Measurements from ENCODE around the gene C22orf23. TPM values are rescaled to one million over a fixed set of nuclear protein-coding genes. Genes with fewer than 3 reads are reported as not detected.

The C22orf23 gene
- total and polyA plus RNA-seq, 2 of the 13 experiments (the other 11 are each of a cell fraction or from before 2014, with no cell fraction given): 0.21 to 0.24 TPM

DNA sequence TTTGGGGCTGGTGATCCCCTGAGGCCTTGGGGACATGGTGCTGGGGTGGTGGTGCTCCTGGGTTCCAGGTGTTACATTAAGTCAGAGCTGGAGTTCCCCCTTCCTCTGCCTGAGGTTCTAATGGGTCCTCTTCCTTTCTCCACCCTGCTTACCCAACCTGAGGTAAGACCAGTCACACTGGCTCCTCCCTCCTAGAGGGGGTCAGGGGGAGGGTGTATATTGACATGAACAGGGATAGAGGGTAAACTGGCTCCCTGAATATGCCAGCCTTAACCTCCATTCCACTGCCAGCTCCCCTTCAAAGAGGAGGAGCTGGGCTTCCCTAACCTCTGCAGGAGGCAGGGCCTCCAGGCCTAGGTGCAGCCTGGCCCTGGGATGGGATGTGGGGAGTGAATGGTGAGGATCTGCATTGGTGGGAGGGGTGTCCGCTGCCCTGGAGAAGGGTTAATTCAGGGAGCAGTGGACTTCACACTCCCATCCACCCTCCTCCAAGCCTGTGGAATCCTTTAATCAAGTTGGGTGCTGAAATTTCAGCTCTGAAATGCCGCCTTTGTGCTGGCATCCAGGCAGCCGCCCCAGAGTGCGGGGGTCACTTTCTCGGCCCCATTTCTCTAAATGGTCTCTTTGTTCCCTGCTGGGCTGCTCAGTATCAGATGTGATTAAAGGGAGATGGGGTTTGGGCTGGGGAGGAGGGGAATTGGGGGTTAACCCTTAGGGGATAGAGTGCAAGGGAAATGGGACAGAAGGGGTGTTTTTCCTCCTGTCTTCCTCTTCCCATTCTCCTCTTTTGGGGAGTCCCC is 15.3 kb upstream of the C22orf23 start (continued):
- TF ChIP-seq, protein P1, sequence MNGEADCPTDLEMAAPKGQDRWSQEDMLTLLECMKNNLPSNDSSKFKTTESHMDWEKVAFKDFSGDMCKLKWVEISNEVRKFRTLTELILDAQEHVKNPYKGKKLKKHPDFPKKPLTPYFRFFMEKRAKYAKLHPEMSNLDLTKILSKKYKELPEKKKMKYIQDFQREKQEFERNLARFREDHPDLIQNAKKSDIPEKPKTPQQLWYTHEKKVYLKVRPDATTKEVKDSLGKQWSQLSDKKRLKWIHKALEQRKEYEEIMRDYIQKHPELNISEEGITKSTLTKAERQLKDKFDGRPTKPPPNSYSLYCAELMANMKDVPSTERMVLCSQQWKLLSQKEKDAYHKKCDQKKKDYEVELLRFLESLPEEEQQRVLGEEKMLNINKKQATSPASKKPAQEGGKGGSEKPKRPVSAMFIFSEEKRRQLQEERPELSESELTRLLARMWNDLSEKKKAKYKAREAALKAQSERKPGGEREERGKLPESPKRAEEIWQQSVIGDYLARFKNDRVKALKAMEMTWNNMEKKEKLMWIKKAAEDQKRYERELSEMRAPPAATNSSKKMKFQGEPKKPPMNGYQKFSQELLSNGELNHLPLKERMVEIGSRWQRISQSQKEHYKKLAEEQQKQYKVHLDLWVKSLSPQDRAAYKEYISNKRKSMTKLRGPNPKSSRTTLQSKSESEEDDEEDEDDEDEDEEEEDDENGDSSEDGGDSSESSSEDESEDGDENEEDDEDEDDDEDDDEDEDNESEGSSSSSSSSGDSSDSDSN (CRISPR knock-in tag; IDR thresholded peaks at IDR 0.05): peak; percentile 7; the same call in 1 of the 2 replicates
- no peak for TF ChIP-seq STAG1 (CRISPR knock-in tag; IDR thresholded peaks at IDR 0.05)
- no peak for TF ChIP-seq ZNF552 (CRISPR knock-in tag; IDR thresholded peaks at IDR 0.05; ENCODE audit: borderline replicate concordance)
- no peak for TF ChIP-seq NR1H2 (CRISPR knock-in tag; IDR thresholded peaks at IDR 0.05; ENCODE audit: borderline replicate concordance, low read depth)
- TF ChIP-seq, protein P2, sequence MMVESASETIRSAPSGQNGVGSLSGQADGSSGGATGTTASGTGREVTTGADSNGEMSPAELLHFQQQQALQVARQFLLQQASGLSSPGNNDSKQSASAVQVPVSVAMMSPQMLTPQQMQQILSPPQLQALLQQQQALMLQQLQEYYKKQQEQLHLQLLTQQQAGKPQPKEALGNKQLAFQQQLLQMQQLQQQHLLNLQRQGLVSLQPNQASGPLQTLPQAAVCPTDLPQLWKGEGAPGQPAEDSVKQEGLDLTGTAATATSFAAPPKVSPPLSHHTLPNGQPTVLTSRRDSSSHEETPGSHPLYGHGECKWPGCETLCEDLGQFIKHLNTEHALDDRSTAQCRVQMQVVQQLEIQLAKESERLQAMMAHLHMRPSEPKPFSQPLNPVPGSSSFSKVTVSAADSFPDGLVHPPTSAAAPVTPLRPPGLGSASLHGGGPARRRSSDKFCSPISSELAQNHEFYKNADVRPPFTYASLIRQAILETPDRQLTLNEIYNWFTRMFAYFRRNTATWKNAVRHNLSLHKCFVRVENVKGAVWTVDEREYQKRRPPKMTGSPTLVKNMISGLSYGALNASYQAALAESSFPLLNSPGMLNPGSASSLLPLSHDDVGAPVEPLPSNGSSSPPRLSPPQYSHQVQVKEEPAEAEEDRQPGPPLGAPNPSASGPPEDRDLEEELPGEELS (CRISPR knock-in tag; IDR thresholded peaks at IDR 0.05): peak; percentile 23; the same call in 1 of the 2 replicates
- no peak for TF ChIP-seq ZNF280D (CRISPR knock-in tag; IDR thresholded peaks at IDR 0.05)
- TF ChIP-seq POLR2G (IDR thresholded peaks at IDR 0.05; ENCODE audit: low read depth, low read length): peak; percentile 48; the same call in 1 of the 2 replicates
- peak; percentile 36 for TF ChIP-seq SALL1 (CRISPR knock-in tag; IDR thresholded peaks at IDR 0.05)
- TF ChIP-seq ZNF317 (CRISPR knock-in tag; IDR thresholded peaks at IDR 0.05): no peak
- TF ChIP-seq ZNF660 (CRISPR knock-in tag; IDR thresholded peaks at IDR 0.05; ENCODE audit: borderline replicate concordance, low read depth): no peak
- peak; percentile 91 for TF ChIP-seq PATZ1 (CRISPR knock-in tag; IDR thresholded peaks at IDR 0.05)
- no peak for TF ChIP-seq ZBTB21 (CRISPR knock-in tag; IDR thresholded peaks at IDR 0.05)
- TF ChIP-seq ZBTB46 (CRISPR knock-in tag; IDR thresholded peaks at IDR 0.05; ENCODE audit: borderline replicate concordance): 0 out of 2 replicates have a peak, but pooled peaks have one; percentile 59
- TF ChIP-seq, protein P3, sequence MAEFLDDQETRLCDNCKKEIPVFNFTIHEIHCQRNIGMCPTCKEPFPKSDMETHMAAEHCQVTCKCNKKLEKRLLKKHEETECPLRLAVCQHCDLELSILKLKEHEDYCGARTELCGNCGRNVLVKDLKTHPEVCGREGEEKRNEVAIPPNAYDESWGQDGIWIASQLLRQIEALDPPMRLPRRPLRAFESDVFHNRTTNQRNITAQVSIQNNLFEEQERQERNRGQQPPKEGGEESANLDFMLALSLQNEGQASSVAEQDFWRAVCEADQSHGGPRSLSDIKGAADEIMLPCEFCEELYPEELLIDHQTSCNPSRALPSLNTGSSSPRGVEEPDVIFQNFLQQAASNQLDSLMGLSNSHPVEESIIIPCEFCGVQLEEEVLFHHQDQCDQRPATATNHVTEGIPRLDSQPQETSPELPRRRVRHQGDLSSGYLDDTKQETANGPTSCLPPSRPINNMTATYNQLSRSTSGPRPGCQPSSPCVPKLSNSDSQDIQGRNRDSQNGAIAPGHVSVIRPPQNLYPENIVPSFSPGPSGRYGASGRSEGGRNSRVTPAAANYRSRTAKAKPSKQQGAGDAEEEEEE (CRISPR knock-in tag; IDR thresholded peaks at IDR 0.05; ENCODE audit: borderline replicate concordance): no peak

Measured in HepG2 (cell line).